Measurements from ENCODE around the gene HES2. TPM values are rescaled to one million over a fixed set of nuclear protein-coding genes. Genes with fewer than 3 reads are reported as not detected.
"Not testable (repeated sequence)": the region's sequence is repeated elsewhere in the genome, so short reads cannot be mapped to it uniquely, and the experiment has no call there.

HES2 gene

DNA sequence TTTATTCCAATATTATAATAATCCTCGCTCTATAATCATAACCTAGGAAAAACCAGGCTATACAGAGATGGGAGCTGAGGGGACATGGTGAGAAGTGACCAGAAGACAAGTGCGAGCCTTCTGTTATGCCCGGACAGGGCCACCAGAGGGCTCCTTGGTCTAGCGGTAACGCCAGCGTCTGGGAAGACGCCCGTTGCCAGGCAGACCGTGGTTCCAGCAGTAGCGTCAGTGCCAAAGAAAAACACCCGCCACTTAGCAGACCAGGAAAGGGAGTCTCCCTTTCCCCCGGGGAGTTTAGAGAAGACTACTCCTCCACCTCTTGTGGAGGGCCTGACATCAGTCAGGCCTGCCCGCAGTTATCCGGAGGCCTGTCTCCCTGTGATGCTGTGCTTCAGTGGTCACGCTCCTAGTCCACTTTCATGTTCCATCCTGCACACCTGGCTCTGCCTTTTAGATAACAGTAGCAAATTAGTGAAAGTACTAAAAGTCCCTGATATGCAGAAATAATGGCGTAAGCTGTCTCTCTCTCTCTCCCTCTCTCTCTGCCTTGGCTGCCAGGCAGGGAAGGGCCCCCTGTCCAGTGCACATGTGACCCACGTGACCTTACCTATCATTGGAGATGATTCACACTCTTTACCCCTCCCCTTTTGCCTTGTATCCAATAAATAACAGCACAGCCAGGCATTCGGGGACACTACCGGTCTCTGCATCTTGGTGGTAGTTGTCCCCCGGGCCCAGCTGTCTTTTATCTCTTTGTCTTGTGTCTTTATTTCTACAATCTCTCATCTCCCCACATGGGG is 56.4 kb downstream of the HES2 start:
- peaks cover 14% of the 10 kb centered on the region for H3K79me2 ChIP-seq (ENCODE audit: control insufficient read depth, insufficient read depth, low read length)
- H3K4ac ChIP-seq (ENCODE audit: low read depth, low read length); H3K4me1 ChIP-seq (ENCODE audit: control insufficient read depth, low read depth, low read length); H3K9ac ChIP-seq (ENCODE audit: low read length); H3K27ac ChIP-seq (ENCODE audit: low read depth, low read length); H3K79me1 ChIP-seq (ENCODE audit: low read length); H4K8ac ChIP-seq (ENCODE audit: low read depth, low read length); H3K23ac ChIP-seq (ENCODE audit: low read length); H4K5ac ChIP-seq (ENCODE audit: low read length); H2BK5ac ChIP-seq (ENCODE audit: low read length); H2BK15ac ChIP-seq (replicated peaks; ENCODE audit: low read depth); H3K56ac ChIP-seq (ENCODE audit: low read length); H3K36me3 ChIP-seq (ENCODE audit: control insufficient read depth, insufficient read depth, low read length); H3K4me2 ChIP-seq (ENCODE audit: low read length); H3K4me3 ChIP-seq (ENCODE audit: low read length); H2BK120ac ChIP-seq (ENCODE audit: low read depth, low read length); H2AK5ac ChIP-seq (ENCODE audit: low read length); H3K18ac ChIP-seq (ENCODE audit: low read length); H3K27me3 ChIP-seq (ENCODE audit: insufficient read depth, low read length, poor library complexity): not testable (repeated sequence)
- peak; percentile 66 for DNase-seq
- WGBS (ENCODE audit: extremely low coverage, insufficient coverage, low lambda C conversion rate) = no CpG with 5 or more reads among the region's 20 CpGs

Small RNA genes within 50 kb of the gene (small RNA-seq; reads per million reads assigned to genes)
- gene MIR4252 (ENCODE audit: insufficient read depth) = not detected

Measured in mesendoderm (in vitro differentiated cells).